NCI-H2196 treated with DMSO at 0.1 percent for 48 hours (cell line): ENCODE results near the gene NUP214.
A peak's percentile ranks its signal among the peaks of the same experiment; 100 is the strongest.
"Not testable (repeated sequence)": the region's sequence is repeated elsewhere in the genome, so short reads cannot be mapped to it uniquely, and the experiment has no call there.

Experiments
- DNase-seq: peaks from one replicate; lab custom pipeline; 2025; ENCODE audit not compliant: unreplicated experiment; lab: John Stamatoyannopoulos, UW

NUP214 gene

GRCh38 chr9:131193051-131193450 is 67.7 kb downstream of the NUP214 start:
- no peak for DNase-seq

GRCh38 chr9:131194762-131195161 is 69.4 kb downstream of the NUP214 start:
- DNase-seq, result no peak

GRCh38 chr9:131197160-131197911 is 72.0 kb downstream of the NUP214 start:
- no peak for DNase-seq

- DNase-seq, result no peak
These were observed 72.8 kb downstream of the NUP214 start for GRCh38 chr9:131198041-131198715.

GRCh38 chr9:131201856-131202255 is 76.5 kb downstream of the NUP214 start:
- DNase-seq, result no peak

DNA sequence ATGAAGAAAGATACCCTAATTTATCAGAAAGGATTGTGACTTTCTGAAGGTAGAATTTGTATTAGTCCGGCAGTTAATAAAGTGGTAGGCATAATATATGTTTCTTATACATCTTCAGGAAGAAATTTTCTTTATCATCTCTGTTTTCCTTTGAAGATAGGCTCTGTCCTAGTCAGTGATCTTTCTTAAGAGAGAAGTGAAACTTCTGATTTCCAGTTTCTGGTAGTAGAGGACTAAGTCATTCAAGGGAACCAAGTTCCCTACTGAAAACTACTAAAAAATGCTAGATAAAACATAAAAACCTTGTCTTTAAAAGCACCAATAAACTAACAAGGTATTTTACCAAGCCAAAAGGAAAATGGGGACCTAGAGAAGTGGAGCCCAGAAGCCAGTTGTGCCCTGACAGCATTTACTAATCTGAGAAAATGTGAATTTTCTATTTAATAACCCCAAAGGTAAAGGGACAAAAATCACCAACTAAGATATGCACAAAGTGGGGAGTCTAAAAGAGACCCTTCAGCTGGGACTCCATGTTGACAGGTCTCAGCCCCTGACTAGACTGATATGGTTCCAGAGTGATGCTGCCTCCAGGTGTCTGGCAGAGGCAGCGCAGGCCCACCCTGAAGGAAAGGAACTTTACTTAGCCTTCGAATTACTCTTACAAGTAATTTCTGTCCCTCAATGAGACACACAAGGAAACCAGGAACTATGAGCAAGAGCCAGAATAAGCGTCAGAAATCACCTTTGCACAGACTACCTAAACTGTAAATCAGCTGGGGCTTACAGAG is 78.2 kb downstream of the NUP214 start:
- DNase-seq, result no peak

DNA sequence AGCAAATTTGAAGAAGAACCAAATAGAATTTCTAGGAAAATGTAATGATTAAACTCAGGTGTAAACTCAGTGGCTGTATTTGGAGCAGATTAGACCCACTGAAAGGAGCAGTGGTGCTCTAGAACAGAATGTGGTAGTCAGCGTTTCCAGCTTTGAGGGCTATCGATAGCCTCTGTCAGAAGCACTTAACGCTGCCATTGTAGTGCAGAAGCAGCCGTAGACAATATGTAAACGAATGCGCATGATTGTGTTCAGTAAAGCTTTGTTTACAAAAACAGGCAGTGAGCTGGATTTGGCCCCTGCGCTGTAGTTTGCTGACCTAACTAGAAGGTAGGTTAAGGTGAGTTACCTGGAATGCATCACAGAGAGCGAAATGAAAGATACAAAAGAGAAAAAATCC is 78.9 kb downstream of the NUP214 start:
- DNase-seq, result no peak

GRCh38 chr9:131206495-131206894 is 81.1 kb downstream of the NUP214 start:
- DNase-seq, result no peak

- not testable (repeated sequence) for DNase-seq
These were observed 86.5 kb downstream of the NUP214 start for GRCh38 chr9:131211920-131212319.

DNA sequence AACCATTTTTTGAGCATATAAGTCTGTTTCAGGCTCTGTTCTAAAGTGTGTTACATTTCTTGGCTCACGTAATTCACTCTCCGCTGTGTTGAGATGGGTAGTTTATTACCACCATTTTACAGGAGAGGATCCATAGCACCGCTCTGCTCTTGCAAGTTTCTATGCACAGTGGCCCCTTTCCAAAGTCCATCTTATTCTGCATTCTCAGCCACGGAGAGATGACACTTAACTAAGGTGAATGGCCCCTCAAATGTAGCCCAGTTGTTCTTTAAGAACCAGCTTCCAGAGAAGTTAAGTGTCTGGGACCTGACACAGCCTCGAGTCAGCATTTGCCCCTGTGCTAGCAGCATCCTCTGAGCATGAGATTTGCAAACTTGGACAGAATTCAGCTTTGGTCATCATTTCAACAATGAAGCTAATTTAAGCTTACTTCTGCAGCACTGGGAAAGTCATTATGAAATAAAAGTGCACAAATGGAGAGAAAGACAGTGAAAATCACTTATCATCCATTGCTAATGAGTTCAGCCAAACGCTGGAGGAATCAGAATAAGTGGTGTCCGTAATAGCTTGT is 89.0 kb downstream of the NUP214 start:
- no peak for DNase-seq

GRCh38 chr9:131214876-131215275 is 89.5 kb downstream of the NUP214 start:
- no peak for DNase-seq

DNA sequence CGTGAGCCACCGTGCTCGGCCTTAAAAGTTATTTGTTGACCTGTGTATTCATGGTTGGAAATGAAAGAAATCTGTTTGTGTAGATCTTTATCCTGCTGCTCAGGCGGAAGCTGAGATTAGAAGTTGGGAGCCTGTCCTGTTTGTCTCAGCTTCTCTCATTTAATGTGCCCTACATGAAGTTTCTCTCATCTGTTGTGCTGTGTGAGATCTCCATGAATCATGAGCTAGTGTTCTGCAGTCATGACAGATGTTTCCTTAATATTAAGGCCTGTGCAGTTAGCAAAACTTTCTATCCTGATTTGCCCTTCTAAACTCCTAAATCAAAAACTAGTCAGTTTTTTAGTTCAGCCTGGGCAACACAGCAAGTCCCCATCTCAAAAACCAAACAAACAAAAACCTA is 91.4 kb downstream of the NUP214 start:
- DNase-seq, result no peak

GRCh38 chr9:131217331-131218031 is 92.1 kb downstream of the NUP214 start:
- no peak for DNase-seq

DNA sequence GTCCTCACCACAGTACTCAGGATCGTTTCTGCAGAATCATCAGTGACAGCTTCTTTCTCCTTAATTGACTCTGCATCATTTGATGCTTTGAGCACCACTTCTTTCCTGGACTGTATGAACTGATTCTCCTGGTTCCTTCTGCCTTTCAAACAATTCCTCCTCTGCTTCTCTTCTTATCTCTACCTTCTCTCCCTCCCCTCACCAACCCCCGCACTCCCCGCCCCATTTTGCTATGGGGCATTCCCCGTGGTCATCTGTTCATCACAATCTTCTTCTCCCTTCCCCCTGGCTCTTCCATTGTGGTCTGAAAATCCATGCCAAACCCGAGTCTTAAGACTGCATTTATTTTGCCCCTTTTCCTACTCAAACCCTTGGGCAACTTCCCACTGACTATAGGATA is 93.0 kb downstream of the NUP214 start:
- no peak for DNase-seq

GRCh38 chr9:131220485-131220884 is 95.1 kb downstream of the NUP214 start:
- no peak for DNase-seq

- no peak for DNase-seq
These were observed 97.1 kb downstream of the NUP214 start for GRCh38 chr9:131222460-131222859.

DNA sequence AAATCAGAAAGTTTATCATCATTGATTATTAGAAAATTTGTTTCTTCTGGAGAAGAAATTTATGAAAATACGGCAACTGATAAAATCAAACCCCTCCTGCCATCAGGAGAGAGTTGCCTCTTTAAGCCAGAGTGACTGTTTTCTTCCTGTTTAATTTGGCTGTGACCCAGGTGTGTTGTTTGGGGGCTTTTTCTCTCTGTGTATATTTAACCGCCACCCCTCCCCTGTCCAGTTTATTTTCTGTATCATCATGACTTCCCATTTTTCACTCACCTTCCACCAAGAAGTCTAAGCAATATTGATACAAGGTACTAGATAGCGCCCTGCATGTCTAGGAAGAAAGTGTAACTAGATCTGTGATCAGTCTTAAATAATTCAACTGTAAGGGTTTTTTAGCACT is 100.8 kb downstream of the NUP214 start:
- DNase-seq, result no peak

DNA sequence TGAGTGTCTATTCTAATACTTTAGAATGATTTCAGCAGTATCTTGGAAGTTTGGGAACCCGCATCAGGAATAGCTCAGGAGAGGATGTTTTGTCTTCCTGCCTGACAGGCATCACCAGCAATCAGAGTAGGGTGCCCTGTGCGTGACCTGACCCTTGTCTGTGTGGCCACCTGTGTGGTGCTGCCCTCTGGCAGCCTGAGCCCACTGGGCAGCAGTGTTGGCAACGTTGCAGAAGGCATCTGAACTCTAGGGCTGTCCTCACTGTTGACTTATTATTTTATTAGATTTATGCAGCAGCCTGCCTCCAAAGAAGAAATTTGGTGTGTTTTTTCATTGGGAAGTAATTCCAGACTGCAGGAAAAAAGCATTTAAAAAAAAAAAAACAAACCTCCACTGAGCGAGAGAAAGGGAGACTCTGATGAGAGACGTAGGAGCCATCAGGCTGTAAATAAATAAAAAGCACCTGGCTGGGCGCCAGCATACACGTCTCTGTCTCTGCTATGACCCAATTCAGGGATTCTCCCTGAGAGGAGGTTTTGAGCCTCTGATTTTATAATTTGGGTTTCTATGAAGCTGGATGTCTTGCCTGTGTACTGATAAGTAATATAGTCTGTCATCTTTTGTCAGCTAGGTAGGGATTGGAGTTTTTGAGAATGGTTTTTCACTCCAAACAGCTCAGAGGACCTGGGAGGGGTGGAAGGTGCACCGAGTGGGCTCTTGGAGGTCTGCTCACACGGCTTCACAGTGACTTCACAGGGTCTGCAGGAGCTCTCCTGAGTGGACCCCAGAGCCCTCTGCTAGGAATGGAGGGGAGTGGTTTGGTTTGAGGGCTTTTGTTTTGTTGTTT is 101.9 kb downstream of the NUP214 start:
- peak; percentile 20 for DNase-seq

DNA sequence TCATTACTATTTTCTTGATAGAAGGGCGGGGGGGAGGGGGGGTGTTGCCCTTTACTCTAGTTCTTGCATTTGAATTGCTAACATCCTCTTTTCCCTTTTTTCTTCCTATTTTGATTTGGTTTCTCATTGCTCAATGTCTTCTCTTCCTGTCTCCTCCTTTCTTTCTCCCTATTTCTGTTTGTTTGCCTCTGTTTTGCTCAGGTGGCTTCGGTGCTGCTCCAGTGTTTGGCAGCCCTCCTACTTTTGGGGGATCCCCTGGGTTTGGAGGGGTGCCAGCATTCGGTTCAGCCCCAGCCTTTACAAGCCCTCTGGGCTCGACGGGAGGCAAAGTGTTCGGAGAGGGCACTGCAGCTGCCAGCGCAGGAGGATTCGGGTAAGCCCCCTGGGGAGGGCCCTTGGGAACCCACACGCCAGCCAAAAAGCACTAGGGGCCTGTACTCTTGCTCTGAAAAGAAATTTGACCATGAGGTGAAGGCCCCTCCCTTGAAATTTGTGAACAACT is 102.6 kb downstream of the NUP214 start:
- DNase-seq, result no peak

- DNase-seq, result no peak
These were observed 103.6 kb downstream of the NUP214 start for GRCh38 chr9:131228988-131229387.
